K562 (cell line): Measurements from ENCODE around the gene PPP1R12C. TPM values are rescaled to one million over a fixed set of nuclear protein-coding genes. Genes with fewer than 3 reads are reported as not detected.

ENCODE experiments used
- CEBPG ChIP-seq, 3 experiments: fragments of 200-800 bp in 1 of 3; sonication (Bioruptor generic) in 1 of 3; sonication (generic) in 1 of 3; formaldehyde crosslinking in 1 of 3; IDR thresholded peaks in 2 of 3; conservative IDR thresholded peaks in 1 of 3; 2 replicates each; pipeline versions ENCODE4 v1.6.1 to v1.8.0; 2016 to 2022; ENCODE audit warnings: missing compliant biosample characterization in 2 of 3, missing genetic modification characterization in 2 of 3, mild to moderate bottlenecking in 1 of 3, missing genetic modification reagents in 1 of 3
- CTCF ChIP-seq, 3 experiments: IDR thresholded peaks in 2 of 3; conservative IDR thresholded peaks in 1 of 3; 2 replicates each; pipeline ENCODE4 v1.5.1; 2011 to 2012; ENCODE audit warnings: low read length in 3 of 3, mild to moderate bottlenecking in 3 of 3, control low read depth in 2 of 3, improper control_type of control experiment in 1 of 3, inconsistent platforms in 1 of 3, low read depth in 1 of 3, mixed read lengths in 1 of 3, moderate library complexity in 1 of 3; ENCODE audit not compliant: insufficient read depth in 2 of 3
- E2F4 ChIP-seq: sonication (generic); formaldehyde crosslinking; IDR thresholded peaks from 2 replicates; pipeline ENCODE4 v1.8.0; 2022; ENCODE audit warnings: mild to moderate bottlenecking, low read depth, missing genetic modification reagents
- GABPA ChIP-seq: fragments of 200-800 bp; sonication (Bioruptor generic); conservative IDR thresholded peaks from 2 replicates; pipeline ENCODE4 v1.6.1; 2016; ENCODE audit warnings: low read depth, missing genetic modification characterization, missing compliant biosample characterization
- MIER1 ChIP-seq: fragments of 450-650 bp; IDR thresholded peaks from 2 replicates; pipeline ENCODE4 v1.6.1; 2016; ENCODE audit warnings: antibody characterized with exemption, mild to moderate bottlenecking, low read depth
- NFIX ChIP-seq: fragments of 250-450 bp; sonication (Bioruptor Pico); IDR thresholded peaks from 2 replicates; pipeline ENCODE4 v1.4.0; 2020; ENCODE audit warnings: low read depth, mild to moderate bottlenecking, moderate library complexity
- NR1H2 ChIP-seq: sonication (generic); formaldehyde crosslinking; IDR thresholded peaks from 2 replicates; pipeline ENCODE4 v1.4.0; 2020; ENCODE audit warnings: mild to moderate bottlenecking, missing genetic modification reagents
- PHF21A ChIP-seq: fragments of 450-650 bp; IDR thresholded peaks from 2 replicates; pipeline ENCODE4 v1.6.1; 2017; ENCODE audit warnings: low read depth, borderline replicate concordance
- SIN3A ChIP-seq, 2 experiments: fragments of 150-350 bp in 1 of 2; IDR thresholded peaks; 2 replicates each; pipeline ENCODE4 v1.6.1; 2011 to 2016; ENCODE audit warnings: borderline replicate concordance in 2 of 2, low read depth in 2 of 2, low read length in 2 of 2, mild to moderate bottlenecking in 2 of 2, moderate library complexity in 2 of 2; ENCODE audit not compliant: control insufficient read depth in 1 of 2
- ZNF124 ChIP-seq: sonication (generic); formaldehyde crosslinking; IDR thresholded peaks from 2 replicates; pipeline ENCODE4 v1.8.1; 2022; ENCODE audit warnings: missing genetic modification reagents
- ZNF232 ChIP-seq: sonication (generic); formaldehyde crosslinking; IDR thresholded peaks from 2 replicates; pipeline ENCODE4 v1.8.0; 2022; ENCODE audit warnings: mild to moderate bottlenecking, missing genetic modification reagents
- ZNF445 ChIP-seq: fragments of 250-450 bp; sonication (Bioruptor Pico); IDR thresholded peaks from 2 replicates; pipeline ENCODE4 v1.4.0; 2020; ENCODE audit warnings: low read depth, mild to moderate bottlenecking, moderate library complexity
- polyA plus RNA-seq, 8 experiments: library from polyadenylated mRNA; depleted of rRNA in 4 of 8; stranded (reverse) in 5 of 8; unstranded in 3 of 8; fragments of >200 nt; fragmentation: Nextera tagmentation in 2 of 8; fragmentation: Illumina TruSeq in 1 of 8; extraction: Ambion mirVana in 2 of 8; extraction: Trizol in 1 of 8; gene quantifications; 2 replicates each; pipeline versions ENCODE4 v1.2.1 to v1.2.3, GENCODE V29; 2011 to 2014; ENCODE audit warnings: inconsistent platforms in 1 of 8, missing spikeins in 1 of 8
- total RNA-seq, 7 experiments: library from RNA; depleted of rRNA in 6 of 7; stranded (reverse); fragments of >200 nt in 6 of 7; fragmentation: Illumina TruSeq in 2 of 7; extraction: Trizol in 2 of 7; gene quantifications; 2 replicates each; pipeline versions ENCODE4 v1.2.1 to v1.2.3, GENCODE V29; 2011 to 2021; ENCODE audit warnings: low replicate concordance in 1 of 7
- TF ChIP-seq, protein P1 (sequence below), 2 experiments: fragments of 450-650 bp in 1 of 2; sonication (generic) in 1 of 2; formaldehyde crosslinking in 1 of 2; IDR thresholded peaks; 2 replicates each; pipeline versions ENCODE4 v1.7.1 to v1.9.0; 2016 to 2022; ENCODE audit warnings: inconsistent platforms in 1 of 2, mild to moderate bottlenecking in 1 of 2, missing genetic modification reagents in 1 of 2

Gene PPP1R12C
- total and polyA plus RNA-seq, 9 of the 15 experiments (the other 6 are each of a cell fraction or from before 2014, with no cell fraction given): 1.8 to 136 (median 33.7) TPM

- TF ChIP-seq, protein P1, sequence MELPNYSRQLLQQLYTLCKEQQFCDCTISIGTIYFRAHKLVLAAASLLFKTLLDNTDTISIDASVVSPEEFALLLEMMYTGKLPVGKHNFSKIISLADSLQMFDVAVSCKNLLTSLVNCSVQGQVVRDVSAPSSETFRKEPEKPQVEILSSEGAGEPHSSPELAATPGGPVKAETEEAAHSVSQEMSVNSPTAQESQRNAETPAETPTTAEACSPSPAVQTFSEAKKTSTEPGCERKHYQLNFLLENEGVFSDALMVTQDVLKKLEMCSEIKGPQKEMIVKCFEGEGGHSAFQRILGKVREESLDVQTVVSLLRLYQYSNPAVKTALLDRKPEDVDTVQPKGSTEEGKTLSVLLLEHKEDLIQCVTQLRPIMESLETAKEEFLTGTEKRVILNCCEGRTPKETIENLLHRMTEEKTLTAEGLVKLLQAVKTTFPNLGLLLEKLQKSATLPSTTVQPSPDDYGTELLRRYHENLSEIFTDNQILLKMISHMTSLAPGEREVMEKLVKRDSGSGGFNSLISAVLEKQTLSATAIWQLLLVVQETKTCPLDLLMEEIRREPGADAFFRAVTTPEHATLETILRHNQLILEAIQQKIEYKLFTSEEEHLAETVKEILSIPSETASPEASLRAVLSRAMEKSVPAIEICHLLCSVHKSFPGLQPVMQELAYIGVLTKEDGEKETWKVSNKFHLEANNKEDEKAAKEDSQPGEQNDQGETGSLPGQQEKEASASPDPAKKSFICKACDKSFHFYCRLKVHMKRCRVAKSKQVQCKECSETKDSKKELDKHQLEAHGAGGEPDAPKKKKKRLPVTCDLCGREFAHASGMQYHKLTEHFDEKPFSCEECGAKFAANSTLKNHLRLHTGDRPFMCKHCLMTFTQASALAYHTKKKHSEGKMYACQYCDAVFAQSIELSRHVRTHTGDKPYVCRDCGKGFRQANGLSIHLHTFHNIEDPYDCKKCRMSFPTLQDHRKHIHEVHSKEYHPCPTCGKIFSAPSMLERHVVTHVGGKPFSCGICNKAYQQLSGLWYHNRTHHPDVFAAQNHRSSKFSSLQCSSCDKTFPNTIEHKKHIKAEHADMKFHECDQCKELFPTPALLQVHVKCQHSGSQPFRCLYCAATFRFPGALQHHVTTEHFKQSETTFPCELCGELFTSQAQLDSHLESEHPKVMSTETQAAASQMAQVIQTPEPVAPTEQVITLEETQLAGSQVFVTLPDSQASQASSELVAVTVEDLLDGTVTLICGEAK (IDR thresholded peaks at IDR 0.05): peak; percentile 70
- TF ChIP-seq, protein P1 (CRISPR knock-in tag; IDR thresholded peaks at IDR 0.05): no peak
- no peak for TF ChIP-seq ZNF232 (CRISPR knock-in tag)
- TF ChIP-seq NR1H2 (CRISPR knock-in tag): no peak
- TF ChIP-seq NFIX (CRISPR knock-in tag): no peak
- TF ChIP-seq MIER1: no peak; the same call in 1 of the 2 replicates
- no peak for TF ChIP-seq PHF21A
- TF ChIP-seq GABPA: peak; percentile 59
- TF ChIP-seq SIN3A (IDR thresholded peaks at IDR 0.05; ENCODE audit: borderline replicate concordance in 2 of 2, control insufficient read depth in 1 of 2, low read depth in 2 of 2, low read length in 2 of 2): peak in 1 of 2 experiments; percentile 40; a peak in 1 of 4 replicates
- TF ChIP-seq CTCF (IDR thresholded peaks at IDR 0.05 in 2 of 3, conservative IDR thresholded peaks at IDR 0.05 in 1 of 3; ENCODE audit: insufficient read depth in 2 of 3, low read depth in 1 of 3, low read length in 3 of 3): no peak
- TF ChIP-seq CEBPG (CRISPR knock-in tag; IDR thresholded peaks at IDR 0.05): no peak
- TF ChIP-seq CEBPG (tag; conservative IDR thresholded peaks at IDR 0.05 in 1 of 2, IDR thresholded peaks at IDR 0.05 in 1 of 2): no peak
- TF ChIP-seq ZNF445: no peak
- TF ChIP-seq E2F4 (CRISPR knock-in tag): no peak
- no peak for TF ChIP-seq ZNF124
These were observed 1.1 kb downstream of the PPP1R12C start (continued) for GRCh38 chr19:55116232-55116858.
